Endothelial cell of umbilical vein (primary cell): Measurements from ENCODE around the gene AMPD1. TPM values are rescaled to one million over a fixed set of nuclear protein-coding genes. Genes with fewer than 3 reads are reported as not detected.

Source experiments
- BruUV-seq: library from RNA; stranded (reverse); fragments of 400-500 nt; replicated peaks from 2 replicates; lab custom pipeline; 2021; lab: Mats Ljungman, UMichigan
- CTCF ChIA-PET: fragments of 300-600, 350-600 bp; sonication (Branson Sonifier 250); formaldehyde crosslinking; loops from one replicate; lab custom pipeline; 2021; ENCODE audit warnings: antibody characterized with exemption, inconsistent platforms; lab: Charles Lee
- POLR2A ChIA-PET: fragments of 300-600, 350-600 bp; sonication (Branson Sonifier 250); formaldehyde crosslinking; loops from one replicate; lab custom pipeline; 2021; ENCODE audit warnings: antibody characterized with exemption, inconsistent platforms; lab: Charles Lee
- DNase-seq: peaks from one replicate; pipeline ENCODE4 v3.0.0-alpha.2; 2011; ENCODE audit warnings: low read depth, low spot score
- FAIRE-seq: peaks from 2 replicates; lab custom pipeline; 2011; peaks lifted over from hg19 to GRCh38; lab: Jason Lieb, UNC
- H2AFZ ChIP-seq: 2 replicates; pipeline ENCODE4 v1.6.0; 2012; ENCODE audit warnings: low read depth, low read length, control low read depth, inconsistent platforms
- H3K27ac ChIP-seq: 2 replicates; pipeline ENCODE4 v1.5.1; 2011; ENCODE audit warnings: low read depth, mild to moderate bottlenecking, control low read depth, low read length, moderate library complexity; ENCODE audit not compliant: insufficient read depth
- H3K27me3 ChIP-seq, 2 experiments: 2 replicates each; pipeline versions ENCODE4 v1.6.0 to v1.6.1; 2011; ENCODE audit warnings: low read length in 2 of 2, mixed read lengths in 1 of 2; ENCODE audit not compliant: control insufficient read depth in 2 of 2, insufficient read depth in 2 of 2
- H3K36me3 ChIP-seq, 2 experiments: 2 replicates in 1 of 2; 3 replicates in 1 of 2; pipeline ENCODE4 v1.5.1; 2011; ENCODE audit warnings: low read length in 2 of 2, mild to moderate bottlenecking in 1 of 2, moderate library complexity in 1 of 2; ENCODE audit not compliant: control insufficient read depth in 2 of 2, insufficient read depth in 2 of 2; ENCODE audit errors: extremely low read depth in 1 of 2
- H3K4me1 ChIP-seq: 3 replicates; pipeline ENCODE4 v1.5.1; 2011; ENCODE audit warnings: mild to moderate bottlenecking, low read length; ENCODE audit not compliant: control insufficient read depth, insufficient read depth; ENCODE audit errors: extremely low read depth
- H3K4me2 ChIP-seq: 2 replicates; pipeline ENCODE4 v1.6.1; 2011; ENCODE audit warnings: low read length, control low read depth, mixed read lengths; ENCODE audit not compliant: insufficient read depth
- H3K4me3 ChIP-seq, 3 experiments: fragments of 200-600 bp in 1 of 3; sonication (generic), shearing (Covaris generic) in 1 of 3; replicated peaks in 1 of 3; 2 replicates each; pipeline ENCODE4 v1.5.1; 2011 to 2016; ENCODE audit warnings: control low read depth in 3 of 3, low read length in 3 of 3, mild to moderate bottlenecking in 2 of 3, inconsistent platforms in 1 of 3, low read depth in 1 of 3, moderate library complexity in 1 of 3; ENCODE audit not compliant: insufficient read depth in 1 of 3
- H3K79me2 ChIP-seq: 2 replicates; pipeline ENCODE4 v1.6.0; 2012; ENCODE audit warnings: low read length, inconsistent platforms; ENCODE audit not compliant: control insufficient read depth, insufficient read depth
- H3K9ac ChIP-seq: replicated peaks from 2 replicates; pipeline ENCODE3; 2011; ENCODE audit warnings: low read length, control low read depth; ENCODE audit not compliant: insufficient read depth; ENCODE audit errors: extremely low read depth
- H3K9me1 ChIP-seq: replicated peaks from 3 replicates; pipeline ENCODE4 v1.6.0; 2011; ENCODE audit warnings: mild to moderate bottlenecking, low read length; ENCODE audit not compliant: control insufficient read depth, insufficient read depth; ENCODE audit errors: extremely low read depth
- H3K9me3 ChIP-seq: replicated peaks from 2 replicates; pipeline ENCODE4 v1.5.1; 2012; ENCODE audit warnings: low read length, inconsistent platforms; ENCODE audit not compliant: control insufficient read depth, insufficient read depth
- H4K20me1 ChIP-seq: replicated peaks from 2 replicates; pipeline ENCODE3; 2011; ENCODE audit warnings: mild to moderate bottlenecking, low read length; ENCODE audit not compliant: control insufficient read depth, insufficient read depth; ENCODE audit errors: extremely low read depth
- EZH2 ChIP-seq: IDR thresholded peaks from 2 replicates; pipeline ENCODE4 v1.6.1; 2012; ENCODE audit warnings: borderline replicate concordance, low read depth, mild to moderate bottlenecking, moderate library complexity, low read length, inconsistent platforms; ENCODE audit not compliant: severe bottlenecking
- GATA2 ChIP-seq: IDR thresholded peaks from 2 replicates; pipeline ENCODE4 v1.7.0; 2011; ENCODE audit warnings: low read depth, mild to moderate bottlenecking, moderate library complexity, mixed read lengths, low read length; ENCODE audit not compliant: insufficient read length, insufficient read depth
- MYC ChIP-seq: IDR thresholded peaks from one replicate; pipeline ENCODE4 v1.6.1; 2011; ENCODE audit warnings: mild to moderate bottlenecking, low read depth, low read length
- POLR2A ChIP-seq: IDR thresholded peaks from 2 replicates; pipeline ENCODE4 v1.6.1; 2012; ENCODE audit warnings: low read depth, mild to moderate bottlenecking, control low read depth, low read length
- POLR2AphosphoS5 ChIP-seq: IDR thresholded peaks from 2 replicates; pipeline ENCODE4 v1.6.1; 2012; ENCODE audit warnings: low read depth, mild to moderate bottlenecking, control low read depth, low read length, moderate library complexity; ENCODE audit not compliant: insufficient read depth
- dilution Hi-C: fragments of 300-500 bp; cut with MboI; formaldehyde crosslinking; loops from one replicate; pipeline ENCODE4 v1.15.0; 2019; ENCODE audit warnings: low sequenced_read_pairs; ENCODE audit not compliant: extremely low pct_ligation_motif_present
- intact Hi-C: fragments of 100-400 bp; cut with micrococcal nuclease; formaldehyde crosslinking; loops from one replicate; pipeline ENCODE4 v1.10.0; 2022
- polyA plus RNA-seq, 4 experiments: library from polyadenylated mRNA; depleted of rRNA in 3 of 4; stranded (reverse) in 3 of 4; unstranded in 1 of 4; fragments of >200 nt; gene quantifications; 2 replicates each; pipeline versions ENCODE4 v1.2.1 to v1.2.3, GENCODE V29; 2011 to 2012; ENCODE audit warnings: missing spikeins in 1 of 4
- total RNA-seq: library from RNA; stranded (reverse); gene quantifications from 2 replicates; pipeline ENCODE4 v1.2.3, GENCODE V29; 2021
- TF ChIP-seq, protein P1 (sequence below): IDR thresholded peaks from 2 replicates; pipeline ENCODE4 v1.6.1; 2011; ENCODE audit not compliant: insufficient read depth, insufficient read length

Gene AMPD1
- total and polyA plus RNA-seq, 2 donors (not counting 3 experiments of a cell fraction or from before 2014, with no cell fraction given), result not detected

DNA sequence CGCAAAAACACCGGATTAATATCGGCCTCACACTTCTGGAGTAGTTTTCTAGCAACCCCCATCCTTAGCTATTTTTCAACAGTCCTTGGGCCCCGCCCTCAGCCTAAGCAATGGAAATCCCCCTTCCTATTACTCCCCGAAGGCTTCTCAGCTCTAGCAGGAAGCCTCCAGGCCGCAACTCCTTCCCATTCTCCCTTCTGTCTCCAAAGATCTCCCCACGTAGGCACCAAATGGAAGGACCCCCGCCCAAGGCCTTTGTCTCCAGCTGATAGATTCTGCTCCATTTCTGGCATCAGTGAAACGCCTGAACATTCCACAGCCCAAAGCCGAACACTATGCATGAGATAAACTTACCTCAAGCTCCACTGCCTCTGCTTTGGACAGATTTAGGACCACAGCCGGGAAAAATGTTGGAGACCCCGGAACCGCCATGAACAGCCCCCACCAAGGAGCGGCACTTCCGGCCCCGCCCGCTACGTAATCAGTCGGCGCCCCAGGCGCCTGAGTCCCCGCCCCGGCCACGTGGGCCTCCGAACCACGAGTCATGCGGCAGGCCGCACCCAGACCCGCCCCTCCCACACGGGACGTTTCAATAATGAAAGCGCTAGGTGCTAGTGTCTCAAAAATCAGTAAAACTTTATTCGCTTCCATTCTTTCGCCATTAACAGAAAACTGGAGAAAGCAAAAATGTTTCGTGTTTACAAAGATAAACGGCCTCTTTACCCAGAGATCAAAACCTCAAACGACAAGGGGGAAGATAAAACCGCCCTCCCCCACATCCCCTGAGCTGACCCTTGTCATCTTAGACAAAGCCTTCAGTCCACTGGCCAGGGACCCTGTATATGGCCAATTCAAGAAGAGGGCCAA, 21.2 kb upstream of the AMPD1 start, which contains the start of gene NRAS:
TSS of gene NRAS (minus strand) at position 468 of the 867 bp plus-strand sequence. CDS start 611 bp downstream, outside the sequence.
- no TSS peak for BruUV-seq
- DNase-seq (peak; percentile 91), FAIRE-seq (peak; percentile 84)
- Histone ChIP-seq H3K4me2 (peak within 1 kb of the TSS; percentile 99), H3K9me1 (no peaks in the 10 kb centered on the region), H3K79me2 (peaks cover 43% of the 10 kb centered on the region), H3K4me3 (peak within 1 kb of the TSS; percentile 94 to 100 (median 100)), H3K27me3 (no peaks in the 10 kb centered on the region), H3K27ac (peak within 1 kb of the TSS; percentile 100), H3K9me3 (no peaks in the 10 kb centered on the region), H3K4me1 (peaks cover 24% of the 10 kb centered on the region), H2AFZ (peak within 1 kb of the TSS; percentile 81), H4K20me1 (no peaks in the 10 kb centered on the region), H3K36me3 (peaks cover 23% of the 10 kb centered on the region in 2 experiments), H3K9ac (peak within 1 kb of the TSS; percentile 100)
- TF ChIP-seq, protein P1, sequence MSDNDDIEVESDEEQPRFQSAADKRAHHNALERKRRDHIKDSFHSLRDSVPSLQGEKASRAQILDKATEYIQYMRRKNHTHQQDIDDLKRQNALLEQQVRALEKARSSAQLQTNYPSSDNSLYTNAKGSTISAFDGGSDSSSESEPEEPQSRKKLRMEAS, result peak; percentile 97
- peak; percentile 96 for TF ChIP-seq POLR2AphosphoS5
- no peak for TF ChIP-seq EZH2
- TF ChIP-seq GATA2, result no peak
- TF ChIP-seq MYC, result peak; percentile 96
- TF ChIP-seq POLR2A, result peak; percentile 85
- dilution Hi-C loops (no loop called here), intact Hi-C loops (loop anchor here (1.0 to 10.0 kb wide), 9 partner anchors 20 to 739 kb away; partner anchors contain the start of genes BCAS2, CSDE1, DENND2C and OLFML3)
- ChIA-PET POLR2A (interaction anchor here (0.7 kb wide), 1 partner anchor 1111 kb away, joined by 3 read pairs; no protein-coding TSS in a partner anchor), CTCF (interaction anchor here (0.8 to 1.6 kb wide), 4 partner anchors 23 to 738 kb away, joined by 3 to 4 read pairs (median 3); partner anchors contain the start of gene OLFML3)
